B cell (primary cell): ENCODE results near the gene NTPCR. TPM values are rescaled to one million over a fixed set of nuclear protein-coding genes. Genes with fewer than 3 reads are reported as not detected.
A peak's percentile ranks its signal among the peaks of the same experiment; 100 is the strongest.

ENCODE experiments used
- ATAC-seq: fragments of 200-7000 bp; cut with Tn5 transposase; one replicate; pipeline ENCODE4 v1.10.0; 2021; ENCODE audit warnings: low read depth, mild to moderate bottlenecking, moderate number of reproducible peaks, moderate library complexity
- CTCF ChIA-PET: fragments of 350-600 bp; sonication (Branson Sonifier 250); formaldehyde crosslinking; loops from one replicate; lab custom pipeline; 2021; ENCODE audit warnings: antibody characterized with exemption, inconsistent platforms; lab: Charles Lee
- POLR2A ChIA-PET: fragments of 350-600 bp; sonication (Branson Sonifier 250); formaldehyde crosslinking; loops from one replicate; lab custom pipeline; 2021; ENCODE audit warnings: antibody characterized with exemption; lab: Charles Lee
- DNase-seq: peaks from one replicate; pipeline ENCODE4 v3.0.0; 2013
- H2AFZ ChIP-seq: 2 replicates; pipeline ENCODE4 v1.6.1; 2012; ENCODE audit warnings: mild to moderate bottlenecking, low read depth, low read length; ENCODE audit not compliant: insufficient read depth, poor library complexity, severe bottlenecking
- H3K27ac ChIP-seq, 2 donors: 1 replicate in 1 of 2; 2 replicates in 1 of 2; pipeline ENCODE4 v1.5.1; 2012 to 2013; ENCODE audit warnings: low read length in 2 of 2, mild to moderate bottlenecking in 2 of 2, moderate library complexity in 1 of 2
- H3K27me3 ChIP-seq, 4 experiments: fragments of 200-600 bp in 1 of 4; sonication (generic) in 1 of 4; replicated peaks in 1 of 4; 1 replicate in 2 of 4; 2 replicates in 2 of 4; pipeline versions ENCODE4 v1.6.1 to v1.7.0; 2013 to 2016; ENCODE audit warnings: low read length in 3 of 4, mild to moderate bottlenecking in 2 of 4, mixed read lengths in 1 of 4, moderate library complexity in 1 of 4; ENCODE audit not compliant: insufficient read depth in 4 of 4, control insufficient read depth in 3 of 4; ENCODE audit errors: control extremely low read depth in 1 of 4
- H3K36me3 ChIP-seq, 2 experiments: replicated peaks in 1 of 2; 1 replicate in 1 of 2; 2 replicates in 1 of 2; pipeline versions ENCODE4 v1.6.1 to v1.7.1; 2013; ENCODE audit warnings: low read length in 1 of 2; ENCODE audit not compliant: insufficient read depth in 2 of 2, control insufficient read depth in 1 of 2; ENCODE audit errors: control extremely low read depth in 1 of 2, extremely low read depth in 1 of 2
- H3K4me1 ChIP-seq, 2 donors: fragments of 200-600 bp in 1 of 2; sonication (generic) in 1 of 2; 1 replicate in 1 of 2; 2 replicates in 1 of 2; pipeline versions ENCODE4 v1.5.1 to v1.6.1; 2013 to 2017; ENCODE audit warnings: low read length in 2 of 2; ENCODE audit not compliant: control insufficient read depth in 2 of 2, insufficient read depth in 2 of 2
- H3K4me2 ChIP-seq: replicated peaks from 2 replicates; pipeline ENCODE3; 2012; ENCODE audit warnings: mild to moderate bottlenecking, low read depth, low read length; ENCODE audit not compliant: poor library complexity, severe bottlenecking
- H3K4me3 ChIP-seq, 5 experiments: fragments of 200-600 bp in 1 of 5; sonication (generic) in 1 of 5; 1 replicate in 3 of 5; 2 replicates in 2 of 5; pipeline versions ENCODE4 v1.5.1 to v1.7.0; 2011 to 2016; ENCODE audit warnings: low read length in 4 of 5, mild to moderate bottlenecking in 4 of 5, low read depth in 2 of 5, control low read depth in 1 of 5, moderate library complexity in 1 of 5; ENCODE audit not compliant: insufficient read depth in 1 of 5; ENCODE audit errors: control extremely low read depth in 1 of 5, extremely low read depth in 1 of 5
- H3K79me2 ChIP-seq: fragments of 200-600 bp; sonication (generic); one replicate; pipeline ENCODE4 v1.6.0; 2016; ENCODE audit warnings: low read length; ENCODE audit not compliant: control insufficient read depth, insufficient read depth
- H3K9ac ChIP-seq: fragments of 200-600 bp; sonication (generic); 2 replicates; pipeline ENCODE4 v1.6.1; 2017; ENCODE audit warnings: mild to moderate bottlenecking, low read length, moderate library complexity
- H3K9me3 ChIP-seq, 3 donors: one replicate each; pipeline versions ENCODE4 v1.6.1 to v1.7.1; 2013; ENCODE audit warnings: low read length in 2 of 3; ENCODE audit not compliant: control insufficient read depth in 2 of 3, insufficient read depth in 1 of 3; ENCODE audit errors: control extremely low read depth in 1 of 3
- H4K20me1 ChIP-seq: 2 replicates; pipeline ENCODE4 v1.6.0; 2012; ENCODE audit warnings: mild to moderate bottlenecking, low read length; ENCODE audit not compliant: insufficient read depth, control insufficient read depth, poor library complexity, severe bottlenecking
- H3K27ac Mint-ChIP-seq: one replicate; pipeline ENCODE4 v1.8.0; 2021; ENCODE audit warnings: mixed read lengths
- H3K27me3 Mint-ChIP-seq: one replicate; pipeline ENCODE4 v1.8.0; 2021; ENCODE audit warnings: mixed read lengths
- H3K4me1 Mint-ChIP-seq: one replicate; pipeline ENCODE4 v1.8.0; 2021; ENCODE audit warnings: mixed read lengths
- H3K4me3 Mint-ChIP-seq: one replicate; pipeline ENCODE4 v1.8.0; 2021; ENCODE audit warnings: mixed read lengths
- H3K9me3 Mint-ChIP-seq: one replicate; pipeline ENCODE4 v1.8.0; 2022; ENCODE audit warnings: mixed read lengths; ENCODE audit not compliant: insufficient read depth
- EZH2 ChIP-seq: IDR thresholded peaks from 2 replicates; pipeline ENCODE4 v1.6.1; 2012; ENCODE audit warnings: borderline replicate concordance, low read depth, mild to moderate bottlenecking, moderate library complexity, low read length; ENCODE audit not compliant: insufficient read depth, poor library complexity, severe bottlenecking
- WGBS: methylation state at CpG from one replicate; pipeline ENCODE4 v1.1.5; 2013; ENCODE audit warnings: missing lambda C conversion rate; ENCODE audit not compliant: insufficient coverage; 5-methylcytosine and 5-hydroxymethylcytosine counted together
- intact Hi-C: fragments of 100-400 bp; cut with micrococcal nuclease; formaldehyde crosslinking; loops from one replicate; pipeline ENCODE4 v1.10.0; 2022
- polyA plus RNA-seq: library from polyadenylated mRNA; depleted of rRNA; stranded (reverse); fragments of >200 nt; gene quantifications from 2 replicates; pipeline ENCODE4 v1.2.3, GENCODE V29; 2012
- total RNA-seq, 2 donors: library from RNA; stranded (reverse); fragments of 120-200 nt in 1 of 2; gene quantifications; 1 replicate in 1 of 2; 2 replicates in 1 of 2; pipeline versions ENCODE4 v1.2.3 to v1.2.4, GENCODE V29; 2013 to 2022
- TF ChIP-seq, protein P1 (sequence below): fragments of 200-600 bp; IDR thresholded peaks from one replicate; pipeline ENCODE4 v1.8.0; 2022; ENCODE audit warnings: antibody characterized with exemption, mild to moderate bottlenecking

The NTPCR gene
- total and polyA plus RNA-seq, 2 donors (not counting 1 experiment from before 2014, with no cell fraction given) = 7.6 to 16.5 TPM

DNA sequence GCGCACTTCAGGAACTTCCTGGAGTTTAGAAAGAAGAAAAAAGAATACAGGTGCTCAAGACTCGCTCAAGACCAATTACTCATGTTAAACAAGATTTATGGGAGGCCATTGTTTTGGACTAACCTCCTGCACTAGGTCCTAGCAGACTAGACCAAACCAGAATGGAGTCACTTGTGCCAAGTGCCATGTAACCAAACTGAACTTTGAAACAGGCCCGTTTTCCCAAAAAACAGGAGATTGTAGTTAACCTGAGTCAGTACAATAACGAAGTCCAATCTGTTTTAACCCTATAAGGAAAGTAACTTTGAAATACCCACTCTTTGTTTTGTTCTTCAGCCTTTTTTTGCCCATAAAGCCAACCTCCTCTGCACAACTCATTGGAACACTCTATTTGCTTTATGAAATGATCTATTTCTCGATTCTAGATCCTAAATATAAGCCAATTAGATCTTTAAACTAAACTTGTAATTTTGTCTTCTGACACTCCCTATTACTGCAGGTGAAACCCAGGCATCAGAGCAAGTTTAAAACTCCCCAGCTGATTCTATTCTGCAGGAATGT, 695 bp upstream of the NTPCR start:
- no peaks in the 10 kb centered on the region for H3K27me3 Mint-ChIP-seq
- H3K4me1 Mint-ChIP-seq = peaks cover 37% of the 10 kb centered on the region
- H3K27ac ChIP-seq = peak overlapping the region; percentile 66 to 73
- peaks cover 13 to 23% of the 10 kb centered on the region in 2 donors for H3K4me1 ChIP-seq
- ChIA-PET POLR2A (no interaction called here), CTCF (no interaction called here)
- H3K4me3 Mint-ChIP-seq = peak overlapping the region; percentile 95
- H3K9me3 Mint-ChIP-seq = no peaks in the 10 kb centered on the region
- H3K27ac Mint-ChIP-seq = peak overlapping the region; percentile 92
- peak overlapping the region; percentile 99 for H2AFZ ChIP-seq
- H3K79me2 ChIP-seq = peaks cover 25% of the 10 kb centered on the region
- H4K20me1 ChIP-seq = no peaks in the 10 kb centered on the region
- TF ChIP-seq EZH2 = no peak
- TF ChIP-seq, protein P1, sequence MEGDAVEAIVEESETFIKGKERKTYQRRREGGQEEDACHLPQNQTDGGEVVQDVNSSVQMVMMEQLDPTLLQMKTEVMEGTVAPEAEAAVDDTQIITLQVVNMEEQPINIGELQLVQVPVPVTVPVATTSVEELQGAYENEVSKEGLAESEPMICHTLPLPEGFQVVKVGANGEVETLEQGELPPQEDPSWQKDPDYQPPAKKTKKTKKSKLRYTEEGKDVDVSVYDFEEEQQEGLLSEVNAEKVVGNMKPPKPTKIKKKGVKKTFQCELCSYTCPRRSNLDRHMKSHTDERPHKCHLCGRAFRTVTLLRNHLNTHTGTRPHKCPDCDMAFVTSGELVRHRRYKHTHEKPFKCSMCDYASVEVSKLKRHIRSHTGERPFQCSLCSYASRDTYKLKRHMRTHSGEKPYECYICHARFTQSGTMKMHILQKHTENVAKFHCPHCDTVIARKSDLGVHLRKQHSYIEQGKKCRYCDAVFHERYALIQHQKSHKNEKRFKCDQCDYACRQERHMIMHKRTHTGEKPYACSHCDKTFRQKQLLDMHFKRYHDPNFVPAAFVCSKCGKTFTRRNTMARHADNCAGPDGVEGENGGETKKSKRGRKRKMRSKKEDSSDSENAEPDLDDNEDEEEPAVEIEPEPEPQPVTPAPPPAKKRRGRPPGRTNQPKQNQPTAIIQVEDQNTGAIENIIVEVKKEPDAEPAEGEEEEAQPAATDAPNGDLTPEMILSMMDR = no peak
- H3K4me3 ChIP-seq = peak overlapping the region; percentile 66 to 92 (median 88)
- H3K36me3 ChIP-seq = no peaks in the 10 kb centered on the region
- DNase-seq (peak; percentile 6), ATAC-seq (no peak)
- intact Hi-C loops = loop anchor here (5.0 kb wide), 3 partner anchors 142 to 378 kb away; partner anchors contain the start of genes MAP10, MAP3K21 and SIPA1L2
- no peaks in the 10 kb centered on the region for H3K9me3 ChIP-seq
- peak overlapping the region; percentile 90 for H3K9ac ChIP-seq
- H3K27me3 ChIP-seq = no peaks in the 10 kb centered on the region
- 100% methylated on average over 4 of the region's 5 CpGs for WGBS
- H3K4me2 ChIP-seq = peak overlapping the region; percentile 87

DNA sequence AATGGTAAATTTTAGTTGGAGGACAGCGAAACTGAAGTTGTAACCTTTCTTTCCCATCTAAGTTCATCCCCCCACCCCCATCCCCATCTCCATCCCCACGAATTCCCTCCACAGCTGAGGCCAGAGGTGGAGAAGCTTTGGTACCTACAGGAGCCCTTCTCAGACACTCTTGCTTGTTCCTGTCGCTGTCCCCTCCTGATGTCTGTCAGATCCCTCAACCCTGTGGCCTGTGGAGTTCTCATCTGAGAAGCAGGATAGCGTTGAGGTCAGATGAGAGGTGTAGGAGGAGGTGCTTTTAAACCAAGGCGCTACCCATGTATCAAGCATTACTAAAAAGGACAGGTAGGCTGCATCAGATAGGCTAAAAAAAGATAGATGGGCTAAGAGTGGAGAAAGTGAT, 769 bp downstream of the NTPCR start:
- TF ChIP-seq, protein P1 = no peak
- TF ChIP-seq EZH2 = no peak
- Mint-ChIP-seq H3K27ac (peak overlapping the region; percentile 24), H3K4me1 (peaks cover 37% of the 10 kb centered on the region)

More for the DNA sequence above, 769 bp downstream of the NTPCR start:
- Histone ChIP-seq H3K27me3 (no peaks in the 10 kb centered on the region), H3K79me2 (peaks cover 28% of the 10 kb centered on the region), H4K20me1 (no peaks in the 10 kb centered on the region), H3K4me3 (peak overlapping the region; percentile 66 to 92 (median 75)), H3K4me1 (peaks cover 13 to 23% of the 10 kb centered on the region in 2 donors), H2AFZ (peak overlapping the region; percentile 99), H3K27ac (no peak overlapping the region), H3K36me3 (peaks cover 4% of the 10 kb centered on the region in 2 experiments), H3K4me2 (peak overlapping the region; percentile 87), H3K9me3 (no peaks in the 10 kb centered on the region), H3K9ac (peak overlapping the region; percentile 90)
- 13% methylated on average over 3 of the region's 5 CpGs for WGBS
- ATAC-seq (no peak), DNase-seq (peak; percentile 39)
- ChIA-PET POLR2A (interaction anchor here (0.7 kb wide), 1 partner anchor 1613 kb away, joined by 10 read pairs; the partner anchor contains the start of gene SPRTN), CTCF (no interaction called here)
- intact Hi-C loops = loop anchor here (5.0 kb wide), 3 partner anchors 144 to 376 kb away; partner anchors contain the start of genes MAP10, MAP3K21 and SIPA1L2
- peak overlapping the region; percentile 95 for H3K4me3 Mint-ChIP-seq
- no peaks in the 10 kb centered on the region for H3K9me3 Mint-ChIP-seq
- H3K27me3 Mint-ChIP-seq = no peaks in the 10 kb centered on the region
